HUES64 (cell line): ENCODE data around the gene DIAPH2.

Source experiments
- H3K27ac ChIP-seq: 2 replicates; pipeline ENCODE4 v1.7.0; 2013; ENCODE audit warnings: low read depth, low read length, inconsistent platforms
- H3K27me3 ChIP-seq: 2 replicates; pipeline ENCODE4 v1.6.1; 2013; ENCODE audit warnings: mild to moderate bottlenecking, low read length; ENCODE audit not compliant: insufficient read depth
- H3K36me3 ChIP-seq: 2 replicates; pipeline ENCODE4 v1.6.1; 2013; ENCODE audit warnings: mild to moderate bottlenecking, low read length; ENCODE audit not compliant: insufficient read depth
- H3K4me1 ChIP-seq: 2 replicates; pipeline ENCODE4 v1.6.1; 2013; ENCODE audit warnings: mild to moderate bottlenecking, low read length, moderate library complexity; ENCODE audit not compliant: insufficient read depth
- H3K4me3 ChIP-seq: 2 replicates; pipeline ENCODE4 v1.5.1; 2013; ENCODE audit warnings: mild to moderate bottlenecking, low read length, moderate library complexity
- H3K9ac ChIP-seq: 2 replicates; pipeline ENCODE4 v1.6.1; 2013; ENCODE audit warnings: mild to moderate bottlenecking, low read depth, low read length
- H3K9me3 ChIP-seq: 2 replicates; pipeline ENCODE4 v1.6.1; 2013; ENCODE audit warnings: low read depth, low read length; ENCODE audit not compliant: insufficient read depth
- WGBS: fragments of 150-250, 120-280 bp; methylation state at CpG from one replicate; pipeline ENCODE4 v1.1.7; 2013; ENCODE audit warnings: missing lambda C conversion rate; 5-methylcytosine and 5-hydroxymethylcytosine counted together

The DIAPH2 gene

DNA sequence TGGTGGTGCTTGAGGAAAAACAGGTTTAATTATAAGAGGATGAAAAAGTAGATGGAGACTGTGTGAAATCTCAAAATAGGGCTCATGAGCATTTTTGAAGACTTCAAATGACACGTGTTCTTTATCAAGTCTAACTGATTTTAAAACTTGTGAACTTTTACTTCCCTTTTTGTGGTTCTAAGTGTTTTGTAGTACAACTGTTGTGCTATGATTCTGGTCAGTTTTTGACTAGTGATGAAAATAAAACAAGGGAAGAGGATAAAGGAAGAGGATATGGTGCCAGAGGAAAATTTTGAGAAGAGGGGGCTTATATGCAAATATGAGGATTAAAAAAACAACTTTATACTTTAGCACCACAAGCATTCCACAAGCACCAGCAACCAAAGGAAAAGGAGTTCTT, 843.1 kb downstream of the DIAPH2 start:
- no peak overlapping the region for H3K9ac ChIP-seq
- H3K9me3 ChIP-seq, result peaks cover 10% of the 10 kb centered on the region
- H3K4me1 ChIP-seq, result peaks cover 14% of the 10 kb centered on the region; the same call in 1 of the 2 replicates
- no peaks in the 10 kb centered on the region for H3K36me3 ChIP-seq
- no peak overlapping the region for H3K4me3 ChIP-seq
- no peak overlapping the region for H3K27ac ChIP-seq
- 70% methylated on average over 1 of the region's 1 CpG for WGBS
- H3K27me3 ChIP-seq, result no peaks in the 10 kb centered on the region

DNA sequence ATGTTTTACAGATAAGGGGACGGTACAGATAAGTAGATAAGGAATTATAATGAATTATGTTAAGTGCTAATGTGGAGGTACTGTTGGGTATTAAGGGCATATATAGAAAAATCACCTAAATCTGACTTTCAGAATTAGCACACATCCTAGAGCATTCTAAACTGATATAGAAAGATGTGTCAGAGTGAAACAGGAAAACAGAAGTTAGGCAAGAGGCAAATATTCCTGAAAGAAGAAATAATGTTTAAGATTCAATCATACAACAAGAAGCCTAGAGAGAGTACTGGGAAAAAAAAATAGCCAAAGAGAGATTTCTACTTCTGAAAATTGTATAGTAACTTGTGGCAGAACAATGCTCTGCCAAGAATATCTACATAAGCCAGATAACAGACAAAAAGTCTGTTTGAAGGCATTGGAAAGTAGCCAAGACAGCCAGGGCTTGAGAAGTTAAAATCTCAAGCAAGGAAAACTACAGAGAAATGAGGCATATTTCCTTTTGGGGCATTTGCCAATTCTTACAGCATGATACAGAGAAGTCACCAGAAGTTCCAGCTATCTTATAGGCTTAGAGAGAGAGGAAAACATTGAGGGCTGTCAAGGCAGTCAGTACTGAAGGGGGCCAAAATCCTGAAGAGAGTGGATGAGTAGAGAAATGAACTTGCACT, 845.0 kb downstream of the DIAPH2 start:
- Histone ChIP-seq H3K9me3 (peaks cover 10% of the 10 kb centered on the region), H3K36me3 (no peaks in the 10 kb centered on the region), H3K9ac (no peak overlapping the region), H3K4me3 (no peak overlapping the region), H3K27ac (no peak overlapping the region), H3K27me3 (no peaks in the 10 kb centered on the region), H3K4me1 (peaks cover 6% of the 10 kb centered on the region; the same call in 1 of the 2 replicates)
- no CpG with 5 or more reads among the region's 1 CpG for WGBS

DNA sequence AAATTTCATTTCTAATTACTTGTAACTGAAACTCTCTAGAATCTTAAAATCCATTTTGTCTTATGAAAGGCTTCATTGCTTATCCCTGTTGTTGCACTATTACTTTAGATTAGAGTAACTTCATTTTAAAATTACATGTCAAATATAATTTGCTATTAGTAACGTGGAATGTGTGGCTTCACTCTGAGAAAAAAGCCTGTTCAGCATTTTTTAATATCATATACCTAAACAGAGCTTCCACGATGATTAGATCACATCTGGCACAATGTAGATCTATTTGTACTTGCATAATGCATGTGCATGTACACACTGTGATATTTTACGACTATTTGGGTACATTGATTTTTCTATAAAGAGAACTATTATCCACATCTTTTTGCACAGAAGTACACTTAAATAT, 847.2 kb downstream of the DIAPH2 start:
- Histone ChIP-seq H3K36me3 (no peaks in the 10 kb centered on the region), H3K4me3 (no peak overlapping the region), H3K27me3 (no peaks in the 10 kb centered on the region), H3K9me3 (peaks cover 10% of the 10 kb centered on the region), H3K9ac (no peak overlapping the region), H3K4me1 (no peaks in the 10 kb centered on the region), H3K27ac (no peak overlapping the region)
- 100% methylated on average over 2 of the region's 3 CpGs for whole genome bisulfite sequencing

DNA sequence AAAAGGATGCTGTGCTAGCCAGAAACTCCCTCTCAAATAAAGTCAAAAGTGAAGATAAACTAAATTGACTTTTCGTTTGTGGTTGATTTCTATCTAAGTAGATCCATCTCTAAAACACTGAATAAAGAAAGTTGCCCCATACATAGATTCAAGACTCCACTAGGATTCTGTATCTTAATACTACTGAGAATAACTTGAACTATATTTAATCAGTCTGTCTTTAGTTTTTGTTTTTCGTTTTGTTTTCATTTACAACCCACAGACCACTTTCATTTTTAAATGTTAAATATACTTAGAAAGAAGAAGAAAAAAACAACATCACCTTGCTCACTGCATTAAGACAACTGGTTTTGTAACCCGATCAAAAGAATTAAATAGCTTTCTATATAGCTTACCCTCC, 854.1 kb downstream of the DIAPH2 start:
- Histone ChIP-seq H3K36me3 (no peaks in the 10 kb centered on the region), H3K27ac (no peak overlapping the region), H3K27me3 (no peaks in the 10 kb centered on the region), H3K4me1 (no peaks in the 10 kb centered on the region), H3K9me3 (no peaks in the 10 kb centered on the region), H3K4me3 (no peak overlapping the region), H3K9ac (no peak overlapping the region)
- WGBS, result 100% methylated on average over 1 of the region's 3 CpGs

DNA sequence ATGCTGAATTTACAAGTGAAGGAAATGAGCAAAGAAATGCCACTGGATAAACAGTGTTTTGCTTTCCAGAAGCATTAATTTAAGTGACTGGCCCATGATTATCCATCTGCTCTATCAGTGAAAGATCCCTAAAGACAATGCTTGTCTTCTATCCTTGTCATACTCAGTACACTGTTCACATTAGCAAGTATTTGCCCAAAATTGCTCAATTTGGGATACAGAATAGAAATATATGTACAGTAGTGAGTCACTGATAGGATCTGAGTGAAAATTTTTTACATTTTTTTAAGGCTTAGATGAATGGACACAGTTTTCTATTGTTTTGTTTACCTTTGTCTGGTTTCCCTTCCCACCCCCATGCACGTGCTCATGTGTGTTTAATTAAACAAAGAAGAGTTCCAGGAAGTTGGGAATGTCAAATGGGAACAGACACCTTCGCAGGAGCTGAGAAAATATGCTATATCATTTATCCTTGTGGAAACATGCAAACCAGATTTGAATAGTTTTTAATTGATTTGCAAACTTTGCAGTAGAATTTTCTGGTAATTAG, 855.4 kb downstream of the DIAPH2 start:
- Histone ChIP-seq H3K4me1 (no peaks in the 10 kb centered on the region), H3K9ac (no peak overlapping the region)

DNA sequence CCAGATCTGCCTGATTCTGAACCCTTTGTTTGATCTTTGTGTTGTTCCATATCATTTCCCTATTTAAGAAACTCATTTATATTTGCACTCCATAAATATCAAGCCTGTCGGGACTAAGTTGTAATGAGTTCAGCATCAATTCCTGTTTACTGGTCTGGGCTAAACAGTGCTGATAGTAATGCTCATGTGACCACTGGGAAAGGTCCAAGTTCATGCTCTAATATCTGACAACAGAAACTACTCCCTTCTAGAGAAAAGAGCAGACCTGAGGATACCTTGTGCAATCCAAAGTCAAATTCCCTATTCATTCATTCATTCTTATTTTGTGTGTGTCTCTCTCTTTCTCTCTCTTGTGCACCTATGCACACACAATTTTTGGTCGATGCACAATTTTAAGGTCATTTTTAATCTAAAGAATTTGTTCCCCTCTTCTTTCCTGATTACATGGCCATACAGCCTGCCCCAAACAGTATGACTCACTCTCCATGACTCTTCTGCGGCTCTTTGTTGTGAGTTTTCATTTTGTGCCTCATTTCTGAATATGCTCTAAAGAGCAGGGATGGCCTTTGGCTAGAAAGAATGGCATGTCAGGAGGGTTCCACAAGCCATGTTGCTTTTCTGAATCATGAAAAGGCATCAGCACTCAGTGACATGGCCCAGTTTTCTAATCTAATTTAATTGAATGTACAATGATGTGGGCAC, 863.4 kb downstream of the DIAPH2 start:
- no peak overlapping the region for H3K27ac ChIP-seq
- 97% methylated on average over 3 of the region's 3 CpGs for WGBS
- no peaks in the 10 kb centered on the region for H3K4me1 ChIP-seq
- H3K9me3 ChIP-seq, result no peaks in the 10 kb centered on the region
- H3K27me3 ChIP-seq, result no peaks in the 10 kb centered on the region
- no peak overlapping the region for H3K9ac ChIP-seq
- H3K36me3 ChIP-seq, result no peaks in the 10 kb centered on the region
- no peak overlapping the region for H3K4me3 ChIP-seq

More for the DNA sequence above, 855.4 kb downstream of the DIAPH2 start:
- no peaks in the 10 kb centered on the region for H3K27me3 ChIP-seq
- WGBS, result 89% methylated on average over 1 of the region's 2 CpGs
- no peak overlapping the region for H3K27ac ChIP-seq
- no peak overlapping the region for H3K4me3 ChIP-seq
- H3K9me3 ChIP-seq, result no peaks in the 10 kb centered on the region
- no peaks in the 10 kb centered on the region for H3K36me3 ChIP-seq

DNA sequence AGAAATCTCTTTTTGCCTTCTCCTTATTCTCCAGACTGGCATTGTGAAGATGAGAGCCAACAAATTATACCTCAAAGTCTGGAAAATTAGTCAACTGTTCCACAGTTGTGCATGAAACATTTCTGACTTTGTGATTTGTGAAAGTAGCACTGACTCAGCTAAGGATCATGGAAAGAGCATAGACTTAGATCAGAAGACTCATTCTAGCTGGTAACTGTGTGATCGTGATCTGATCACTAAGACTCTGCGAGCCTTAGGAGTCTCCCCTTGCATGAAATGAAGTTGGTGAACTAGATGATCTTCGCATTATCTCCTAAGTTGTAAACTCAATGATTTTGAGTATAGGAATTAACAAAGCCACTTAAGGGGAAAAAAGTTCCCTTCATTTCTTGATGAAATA, 867.2 kb downstream of the DIAPH2 start:
- WGBS, result 94% methylated on average over 3 of the region's 3 CpGs
- H3K9me3 ChIP-seq, result no peaks in the 10 kb centered on the region
- peaks cover 3% of the 10 kb centered on the region for H3K4me1 ChIP-seq
- no peak overlapping the region for H3K27ac ChIP-seq
- H3K36me3 ChIP-seq, result no peaks in the 10 kb centered on the region
- no peak overlapping the region for H3K9ac ChIP-seq
- H3K27me3 ChIP-seq, result no peaks in the 10 kb centered on the region
- no peak overlapping the region for H3K4me3 ChIP-seq

DNA sequence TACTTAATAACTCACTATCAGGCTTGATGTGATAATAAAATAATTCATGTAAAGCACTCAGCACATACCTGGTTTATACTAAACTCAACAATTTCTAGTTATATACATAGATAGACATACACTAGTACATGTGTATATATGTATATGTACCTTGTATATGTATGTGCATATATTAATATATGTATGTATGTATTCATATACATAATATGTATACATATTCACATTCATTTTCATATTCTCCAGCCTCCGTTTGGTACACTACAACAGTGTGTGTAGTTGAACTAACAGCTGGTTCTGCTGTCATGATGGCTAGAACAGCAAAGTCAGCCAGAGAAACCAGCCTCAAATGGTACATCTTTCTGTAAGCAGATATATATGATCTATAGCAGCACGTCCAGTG, 869.2 kb downstream of the DIAPH2 start:
- no peaks in the 10 kb centered on the region for H3K36me3 ChIP-seq
- H3K27ac ChIP-seq, result no peak overlapping the region
- H3K4me3 ChIP-seq, result no peak overlapping the region
- no peaks in the 10 kb centered on the region for H3K27me3 ChIP-seq
- H3K9me3 ChIP-seq, result no peaks in the 10 kb centered on the region
- 100% methylated on average over 1 of the region's 2 CpGs for WGBS
- H3K4me1 ChIP-seq, result peaks cover 3% of the 10 kb centered on the region
- H3K9ac ChIP-seq, result no peak overlapping the region

DNA sequence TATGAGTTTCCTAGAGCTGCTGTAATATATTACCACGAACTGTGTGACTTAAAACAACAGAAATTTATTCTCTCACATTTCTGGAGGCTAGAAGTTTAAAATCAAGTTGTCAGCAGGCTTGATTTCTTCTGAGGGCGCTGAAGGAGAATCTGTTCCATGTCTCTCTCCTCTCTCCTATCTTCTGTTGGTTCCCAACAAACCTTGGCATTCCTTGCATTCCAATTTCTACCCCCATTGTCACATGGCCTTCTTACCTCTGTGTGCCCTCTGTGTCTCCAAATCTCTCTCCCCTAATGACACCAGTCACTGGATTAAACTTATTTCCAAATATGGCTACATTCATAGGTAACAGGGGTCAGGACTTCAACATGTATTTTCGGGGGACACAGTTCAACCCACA, 871.7 kb downstream of the DIAPH2 start:
- Histone ChIP-seq H3K27me3 (no peaks in the 10 kb centered on the region), H3K27ac (no peak overlapping the region), H3K9ac (no peak overlapping the region), H3K9me3 (no peaks in the 10 kb centered on the region), H3K4me1 (peaks cover 3% of the 10 kb centered on the region), H3K36me3 (no peaks in the 10 kb centered on the region), H3K4me3 (no peak overlapping the region)
- 96% methylated on average over 1 of the region's 3 CpGs for WGBS

DNA sequence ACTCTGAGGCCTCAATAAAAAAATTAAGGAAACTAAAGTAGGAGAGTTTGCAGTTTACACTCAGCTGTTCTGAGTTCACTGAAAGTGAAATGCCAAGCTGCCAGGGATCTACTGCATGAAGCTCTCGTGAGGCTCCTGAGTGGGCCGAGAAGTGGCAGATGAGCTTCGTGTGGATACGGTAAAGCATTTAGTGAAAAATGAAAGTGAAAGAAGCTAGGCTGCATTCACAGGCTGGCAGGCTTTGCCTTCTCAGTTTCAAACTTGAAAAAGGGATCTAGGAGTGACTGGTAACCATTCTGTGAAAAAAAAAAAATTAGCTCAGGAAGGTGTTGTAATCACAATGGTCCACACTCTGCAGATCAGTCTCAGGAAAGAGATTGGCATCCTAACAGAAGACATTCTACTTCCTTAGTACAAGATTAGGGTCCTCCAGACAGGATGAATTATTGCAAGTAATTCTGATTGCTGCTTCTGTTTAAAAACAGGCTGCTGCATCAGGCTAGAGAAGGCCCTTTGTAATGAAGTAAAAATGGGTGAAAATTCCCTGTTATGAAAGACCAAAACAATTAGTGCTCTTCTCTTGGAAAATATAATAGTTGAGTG, 879.0 kb downstream of the DIAPH2 start:
- Histone ChIP-seq H3K9ac (no peak overlapping the region), H3K27me3 (no peaks in the 10 kb centered on the region), H3K4me3 (no peak overlapping the region), H3K36me3 (no peaks in the 10 kb centered on the region), H3K27ac (no peak overlapping the region), H3K4me1 (no peaks in the 10 kb centered on the region), H3K9me3 (no peaks in the 10 kb centered on the region)
- 89% methylated on average over 4 of the region's 4 CpGs for WGBS

DNA sequence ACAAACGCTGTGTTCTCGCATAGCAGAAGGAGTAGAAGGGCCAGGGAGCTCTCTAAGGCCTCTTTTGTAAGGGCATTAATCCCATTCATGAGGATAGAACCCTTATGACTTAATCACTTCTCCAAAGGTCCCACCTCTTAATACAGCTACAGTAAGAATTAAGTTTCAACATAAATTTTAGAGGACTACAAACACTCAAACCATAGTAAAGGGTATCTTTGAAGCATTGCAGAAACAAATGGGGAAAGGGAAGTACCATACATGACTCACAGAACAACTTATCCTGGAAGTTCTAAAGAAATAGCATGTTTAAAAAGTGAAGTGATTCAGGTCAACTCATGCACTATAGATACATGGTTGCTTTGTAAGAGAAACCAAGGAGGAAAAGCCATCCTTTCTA, 879.9 kb downstream of the DIAPH2 start:
- H3K27me3 ChIP-seq, result no peaks in the 10 kb centered on the region
- H3K9ac ChIP-seq, result no peak overlapping the region
- H3K4me1 ChIP-seq, result no peaks in the 10 kb centered on the region
- 86% methylated on average over 2 of the region's 2 CpGs for WGBS
- H3K4me3 ChIP-seq, result no peak overlapping the region
- H3K9me3 ChIP-seq, result no peaks in the 10 kb centered on the region
- H3K36me3 ChIP-seq, result no peaks in the 10 kb centered on the region
- H3K27ac ChIP-seq, result no peak overlapping the region
